PC-3 (cell line): ENCODE results near the gene EFNA5. TPM values are rescaled to one million over a fixed set of nuclear protein-coding genes. Genes with fewer than 3 reads are reported as not detected.

Experiments used
- ATAC-seq: fragments of 200-7000 bp; cut with Tn5 transposase; 2 replicates; pipeline ENCODE4 v1.9.1; 2020; ENCODE audit warnings: mild to moderate bottlenecking, moderate library complexity
- BruUV-seq: library from RNA; stranded (reverse); fragments of 400-500 nt; replicated peaks from 2 replicates; lab custom pipeline; 2021; lab: Mats Ljungman, UMichigan
- CTCF ChIA-PET: fragments of 300-600 bp; sonication (Branson Sonifier 250); formaldehyde crosslinking; loops from one replicate; lab custom pipeline; 2022; ENCODE audit warnings: antibody characterized with exemption; lab: Charles Lee
- POLR2A ChIA-PET: fragments of 300-600 bp; sonication (Branson Sonifier 250); formaldehyde crosslinking; loops from one replicate; lab custom pipeline; 2022; ENCODE audit warnings: antibody characterized with exemption; ENCODE audit not compliant: unreplicated experiment; lab: Charles Lee
- DNase-seq: peaks from one replicate; pipeline ENCODE4 v3.0.0-alpha.2; 2015
- H2AFZ ChIP-seq: fragments of 300-600 bp; sonication (generic); 2 replicates; pipeline ENCODE4 v1.6.0; 2016; ENCODE audit warnings: antibody characterized with exemption, low read length
- H3F3A ChIP-seq: fragments of 300-600 bp; sonication (generic); one replicate; pipeline ENCODE4 v1.6.0; 2017; ENCODE audit warnings: antibody characterized with exemption, low read length, control low read depth, mild to moderate bottlenecking; ENCODE audit not compliant: unreplicated experiment
- H3K27ac ChIP-seq: fragments of 300-600 bp; sonication (generic); 2 replicates; pipeline ENCODE4 v1.5.1; 2016; ENCODE audit warnings: mild to moderate bottlenecking, low read length
- H3K27me3 ChIP-seq: fragments of 300-600 bp; sonication (generic); 2 replicates; pipeline ENCODE4 v1.6.1; 2016; ENCODE audit warnings: low read length, mixed read lengths
- H3K36me3 ChIP-seq: fragments of 300-600 bp; sonication (generic); 2 replicates; pipeline ENCODE4 v1.6.1; 2016; ENCODE audit warnings: low read depth, mixed run types, low read length, mixed read lengths
- H3K4me1 ChIP-seq: fragments of 300-600 bp; sonication (generic); 2 replicates; pipeline ENCODE4 v1.5.1; 2016; ENCODE audit warnings: low read length; ENCODE audit not compliant: insufficient read depth
- H3K4me2 ChIP-seq: fragments of 300-600 bp; sonication (generic); 2 replicates; pipeline ENCODE4 v1.6.0; 2016; ENCODE audit warnings: low read length
- H3K4me3 ChIP-seq: fragments of 300-600 bp; sonication (generic); 2 replicates; pipeline ENCODE4 v1.5.1; 2016; ENCODE audit warnings: mild to moderate bottlenecking, low read length, mixed read lengths
- H3K79me2 ChIP-seq: fragments of 300-600 bp; sonication (generic); 2 replicates; pipeline ENCODE4 v1.6.1; 2017; ENCODE audit warnings: low read length, mixed read lengths
- H3K9ac ChIP-seq: fragments of 300-600 bp; sonication (generic); 2 replicates; pipeline ENCODE4 v1.6.0; 2016; ENCODE audit warnings: mild to moderate bottlenecking, low read length
- H3K9me2 ChIP-seq: fragments of 300-600 bp; sonication (generic); replicated peaks from 2 replicates; pipeline ENCODE4 v1.6.1; 2016; ENCODE audit warnings: mixed run types, low read length, mixed read lengths
- H3K9me3 ChIP-seq: fragments of 300-600 bp; sonication (generic); 2 replicates; pipeline ENCODE4 v1.6.1; 2016; ENCODE audit warnings: low read length, mixed read lengths
- H4K20me1 ChIP-seq: fragments of 300-600 bp; sonication (generic); 2 replicates; pipeline ENCODE4 v1.6.1; 2016; ENCODE audit warnings: low read length, mixed read lengths
- EZH2 ChIP-seq: fragments of 300-600 bp; sonication (generic); IDR thresholded peaks from one replicate; pipeline ENCODE4 v1.6.1; 2017; ENCODE audit warnings: antibody characterized with exemption, mild to moderate bottlenecking, low read length; ENCODE audit not compliant: unreplicated experiment
- EZH2phosphoT487 ChIP-seq: fragments of 300-600 bp; sonication (generic); IDR thresholded peaks from 2 replicates; pipeline ENCODE4 v1.6.1; 2018; ENCODE audit warnings: mild to moderate bottlenecking, antibody characterized with exemption, low read length, borderline replicate concordance
- intact Hi-C: fragments of 100-400 bp; cut with micrococcal nuclease; formaldehyde crosslinking; loops from 2 replicates; pipeline ENCODE4 v1.9.0; 2023
- total RNA-seq: library from RNA; depleted of rRNA; stranded (reverse); fragments of >200 nt; gene quantifications from 2 replicates; pipeline ENCODE4 v1.2.3, GENCODE V29; 2014
- TF ChIP-seq, protein P1 (sequence below): fragments of 300-600 bp; sonication (generic); conservative IDR thresholded peaks from 2 replicates; pipeline ENCODE4 v1.5.1; 2017; ENCODE audit warnings: antibody characterized with exemption, low read depth, mild to moderate bottlenecking, low read length

EFNA5 gene
- total RNA-seq, 1 experiment from 2014 or later: 5.4 TPM

DNA sequence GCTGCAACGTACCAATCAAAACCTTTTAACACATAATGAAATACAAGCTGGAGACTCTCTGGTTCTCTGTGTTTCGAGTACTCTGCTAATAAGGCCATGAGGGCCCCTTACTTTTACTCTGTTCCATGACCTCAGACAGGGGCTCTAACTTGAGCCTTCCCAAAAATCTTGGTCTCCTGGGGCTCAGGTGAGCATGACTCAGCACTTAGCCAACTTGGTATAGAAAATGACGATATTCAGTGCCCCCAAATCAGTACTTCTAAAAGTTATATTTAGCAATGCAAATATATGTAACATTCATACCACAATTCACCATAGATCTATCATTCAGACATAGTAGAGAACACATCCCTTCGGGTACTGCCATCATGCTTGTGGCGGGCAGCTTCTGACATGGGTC, 278.9 kb downstream of the EFNA5 start:
- H3K9ac ChIP-seq: no peak overlapping the region
- ATAC-seq (no peak), DNase-seq (no peak)
- no peak overlapping the region for H3K27ac ChIP-seq
- H3K4me2 ChIP-seq: no peak overlapping the region
- POLR2A ChIA-PET: no interaction called here
- BruUV-seq: no TSS peak
- H4K20me1 ChIP-seq: no peaks in the 10 kb centered on the region
- peaks cover 35% of the 10 kb centered on the region for H3K4me1 ChIP-seq
- no peak overlapping the region for H3K4me3 ChIP-seq
- CTCF ChIA-PET: no interaction called here
- H3K9me2 ChIP-seq: no peaks in the 10 kb centered on the region
- no peaks in the 10 kb centered on the region for H3K27me3 ChIP-seq
- no peaks in the 10 kb centered on the region for H3K79me2 ChIP-seq
- H2AFZ ChIP-seq: no peak overlapping the region
- intact Hi-C loops: no loop called here
- no peaks in the 10 kb centered on the region for H3K9me3 ChIP-seq
- TF ChIP-seq EZH2phosphoT487 (no peak), EZH2 (no peak)
- TF ChIP-seq, protein P1, sequence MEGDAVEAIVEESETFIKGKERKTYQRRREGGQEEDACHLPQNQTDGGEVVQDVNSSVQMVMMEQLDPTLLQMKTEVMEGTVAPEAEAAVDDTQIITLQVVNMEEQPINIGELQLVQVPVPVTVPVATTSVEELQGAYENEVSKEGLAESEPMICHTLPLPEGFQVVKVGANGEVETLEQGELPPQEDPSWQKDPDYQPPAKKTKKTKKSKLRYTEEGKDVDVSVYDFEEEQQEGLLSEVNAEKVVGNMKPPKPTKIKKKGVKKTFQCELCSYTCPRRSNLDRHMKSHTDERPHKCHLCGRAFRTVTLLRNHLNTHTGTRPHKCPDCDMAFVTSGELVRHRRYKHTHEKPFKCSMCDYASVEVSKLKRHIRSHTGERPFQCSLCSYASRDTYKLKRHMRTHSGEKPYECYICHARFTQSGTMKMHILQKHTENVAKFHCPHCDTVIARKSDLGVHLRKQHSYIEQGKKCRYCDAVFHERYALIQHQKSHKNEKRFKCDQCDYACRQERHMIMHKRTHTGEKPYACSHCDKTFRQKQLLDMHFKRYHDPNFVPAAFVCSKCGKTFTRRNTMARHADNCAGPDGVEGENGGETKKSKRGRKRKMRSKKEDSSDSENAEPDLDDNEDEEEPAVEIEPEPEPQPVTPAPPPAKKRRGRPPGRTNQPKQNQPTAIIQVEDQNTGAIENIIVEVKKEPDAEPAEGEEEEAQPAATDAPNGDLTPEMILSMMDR: no peak
- no peaks in the 10 kb centered on the region for H3F3A ChIP-seq
- no peaks in the 10 kb centered on the region for H3K36me3 ChIP-seq

DNA sequence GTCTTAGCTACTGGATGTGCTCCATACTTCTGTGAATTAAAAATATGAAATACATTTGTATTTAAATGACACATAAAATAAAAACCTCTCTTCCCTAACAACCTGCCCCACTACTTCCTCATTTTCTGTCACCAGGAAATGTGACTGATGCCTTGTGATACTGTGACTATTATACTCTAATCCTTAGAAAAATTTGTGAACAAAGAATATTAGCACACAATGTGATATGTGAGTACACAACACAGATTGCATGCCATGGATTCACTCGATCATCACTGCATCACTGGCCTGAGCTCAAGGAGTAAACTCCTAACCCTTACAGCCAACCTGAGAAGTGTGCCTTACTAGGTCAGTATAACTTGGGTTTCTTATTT, 281.0 kb downstream of the EFNA5 start:
- Histone ChIP-seq H3K4me2 (peak overlapping the region; percentile 58), H3F3A (no peaks in the 10 kb centered on the region), H3K9ac (peak overlapping the region; percentile 66), H3K36me3 (no peaks in the 10 kb centered on the region), H3K4me1 (peaks cover 35% of the 10 kb centered on the region), H3K4me3 (no peak overlapping the region), H3K27ac (peak overlapping the region; percentile 92), H2AFZ (no peak overlapping the region), H4K20me1 (no peaks in the 10 kb centered on the region), H3K9me2 (no peaks in the 10 kb centered on the region), H3K27me3 (no peaks in the 10 kb centered on the region), H3K79me2 (no peaks in the 10 kb centered on the region), H3K9me3 (no peaks in the 10 kb centered on the region)
- TF ChIP-seq EZH2 (no peak), EZH2phosphoT487 (no peak)
- TF ChIP-seq, protein P1: no peak
- POLR2A ChIA-PET: no interaction called here
- intact Hi-C loops: loop anchor here (1.0 to 5.0 kb wide), 6 partner anchors 35 to 283 kb away; no protein-coding TSS in a partner anchor
- CTCF ChIA-PET: interaction anchor here (2.2 kb wide), 1 partner anchor 182 kb away, joined by 8 read pairs; no protein-coding TSS in a partner anchor
- DNase-seq: peak; percentile 14
- BruUV-seq: no TSS peak
- 0 out of 2 replicates have a peak, but pooled peaks have one; percentile 4 for ATAC-seq

DNA sequence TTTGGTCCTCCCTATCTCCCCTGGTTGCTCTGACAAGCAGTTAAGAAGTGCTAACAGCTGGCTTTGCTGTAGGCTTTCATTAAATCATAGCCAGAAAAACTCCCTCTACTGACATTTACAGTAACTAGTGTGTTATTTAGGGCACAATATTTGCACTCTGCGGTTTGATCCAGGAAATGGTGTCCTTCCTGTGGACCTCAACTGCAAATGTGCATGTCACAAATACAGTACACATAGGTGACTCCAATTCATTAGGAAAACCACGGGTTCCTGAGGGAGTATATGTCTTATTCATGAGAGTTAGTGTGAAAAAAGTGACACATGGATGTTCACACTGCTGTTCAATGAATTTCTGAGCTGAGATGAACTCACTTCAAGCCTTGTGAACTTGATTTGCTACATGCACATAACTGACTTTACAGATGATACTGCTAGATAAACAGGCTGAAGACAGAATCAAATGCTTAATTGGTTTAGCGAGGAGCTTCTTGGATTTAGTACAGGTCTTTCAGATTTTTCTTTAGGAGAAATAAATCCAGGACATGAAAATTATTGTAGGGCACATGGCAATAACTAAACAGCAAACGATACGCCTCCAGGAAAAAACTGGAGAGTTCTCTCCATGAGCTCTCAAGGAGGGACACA, 281.5 kb downstream of the EFNA5 start:
- no peaks in the 10 kb centered on the region for H4K20me1 ChIP-seq
- H3K79me2 ChIP-seq: no peaks in the 10 kb centered on the region
- ATAC-seq (peak; percentile 86), DNase-seq (peak; percentile 87)
- no peaks in the 10 kb centered on the region for H3K27me3 ChIP-seq
- H3K9me3 ChIP-seq: no peaks in the 10 kb centered on the region
- H2AFZ ChIP-seq: peak overlapping the region; percentile 9; the same call in 1 of the 2 replicates
- intact Hi-C loops: loop anchor here (1.0 to 5.0 kb wide), 6 partner anchors 36 to 284 kb away; no protein-coding TSS in a partner anchor
- no TSS peak for BruUV-seq
- ChIA-PET POLR2A (no interaction called here), CTCF (interaction anchor here (2.2 kb wide), 1 partner anchor 183 kb away, joined by 8 read pairs; no protein-coding TSS in a partner anchor)
- peak overlapping the region; percentile 71 for H3K9ac ChIP-seq
- H3K4me3 ChIP-seq: peak overlapping the region; percentile 44; the same call in 1 of the 2 replicates
- H3K4me1 ChIP-seq: peaks cover 40% of the 10 kb centered on the region
- H3K27ac ChIP-seq: peak overlapping the region; percentile 92
- no peaks in the 10 kb centered on the region for H3K36me3 ChIP-seq
- no peak for TF ChIP-seq EZH2
- TF ChIP-seq EZH2phosphoT487: no peak
- TF ChIP-seq, protein P1: peak; percentile 32; the same call in 1 of the 2 replicates
- no peaks in the 10 kb centered on the region for H3K9me2 ChIP-seq
- peak overlapping the region; percentile 58 for H3K4me2 ChIP-seq
- H3F3A ChIP-seq: no peaks in the 10 kb centered on the region
